Measurements from ENCODE around the gene MSI2. TPM values are rescaled to one million over a fixed set of nuclear protein-coding genes. Genes with fewer than 3 reads are reported as not detected.

The MSI2 gene
- polyA plus RNA-seq, 3 donors from 2014 or later = 0.88 to 3.6 (median 2.4) TPM

DNA sequence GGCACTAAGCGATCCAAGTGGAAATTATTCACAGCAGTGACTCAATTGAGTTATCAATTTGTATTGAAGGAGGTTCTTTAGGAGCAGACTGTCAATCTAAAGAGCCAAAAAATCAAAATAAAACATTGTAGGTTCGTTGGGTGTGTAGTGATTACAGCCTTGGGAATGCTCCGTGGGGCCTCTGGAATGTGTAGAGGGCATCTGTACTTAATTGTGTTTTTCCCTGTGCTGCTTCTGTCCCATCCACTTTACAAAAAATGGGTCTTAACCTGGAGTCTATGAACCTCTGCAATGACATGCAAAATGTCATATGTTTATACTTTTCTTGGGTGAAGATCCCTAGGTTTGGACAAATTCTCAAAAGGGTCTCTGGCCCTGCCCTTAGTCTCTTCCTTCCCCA lies 273.7 kb downstream of the MSI2 start:
- no peak overlapping the region for H3K4me3 Mint-ChIP-seq
- H3K36me3 Mint-ChIP-seq = peaks cover 0 to 3% (median 0%) of the 10 kb centered on the region in 3 donors
- H3K27ac Mint-ChIP-seq = no peak overlapping the region
- no peak for DNase-seq
- H3K27me3 Mint-ChIP-seq (ENCODE audit: low read depth in 3 of 3) = peaks cover 0 to 4% (median 1%) of the 10 kb centered on the region in 3 donors
- H3K4me1 Mint-ChIP-seq = peaks cover 14 to 16% of the 10 kb centered on the region in 2 donors
- no peaks in the 10 kb centered on the region for H3K9me3 Mint-ChIP-seq

DNA sequence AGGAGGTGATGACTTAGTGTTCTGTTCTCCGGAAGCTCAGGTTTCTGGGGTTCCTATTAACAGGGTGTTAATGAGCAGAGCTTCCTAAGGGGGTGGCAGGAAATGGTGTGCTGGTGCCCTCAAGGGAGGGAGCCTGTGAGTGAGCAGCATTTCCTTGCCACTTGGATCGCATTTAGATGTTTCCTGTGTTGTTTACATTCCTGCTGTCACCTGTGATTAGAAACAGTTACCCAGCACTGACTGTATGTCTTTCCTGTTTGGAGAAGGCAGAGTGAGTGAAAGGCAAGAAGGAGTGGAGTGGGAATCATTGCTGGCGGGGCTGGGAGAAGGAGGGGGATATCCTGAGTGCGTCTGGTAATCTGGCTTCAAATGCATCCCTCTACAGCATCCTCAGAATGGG lies 274.2 kb downstream of the MSI2 start:
- no peak overlapping the region for H3K4me3 Mint-ChIP-seq
- peaks cover 0 to 3% (median 0%) of the 10 kb centered on the region in 3 donors for H3K36me3 Mint-ChIP-seq
- no peak overlapping the region for H3K27ac Mint-ChIP-seq
- peaks cover 0 to 4% (median 4%) of the 10 kb centered on the region in 3 donors for H3K27me3 Mint-ChIP-seq (ENCODE audit: low read depth in 3 of 3)
- peaks cover 14 to 16% of the 10 kb centered on the region in 2 donors for H3K4me1 Mint-ChIP-seq
- no peaks in the 10 kb centered on the region for H3K9me3 Mint-ChIP-seq
- no peak for DNase-seq

DNA sequence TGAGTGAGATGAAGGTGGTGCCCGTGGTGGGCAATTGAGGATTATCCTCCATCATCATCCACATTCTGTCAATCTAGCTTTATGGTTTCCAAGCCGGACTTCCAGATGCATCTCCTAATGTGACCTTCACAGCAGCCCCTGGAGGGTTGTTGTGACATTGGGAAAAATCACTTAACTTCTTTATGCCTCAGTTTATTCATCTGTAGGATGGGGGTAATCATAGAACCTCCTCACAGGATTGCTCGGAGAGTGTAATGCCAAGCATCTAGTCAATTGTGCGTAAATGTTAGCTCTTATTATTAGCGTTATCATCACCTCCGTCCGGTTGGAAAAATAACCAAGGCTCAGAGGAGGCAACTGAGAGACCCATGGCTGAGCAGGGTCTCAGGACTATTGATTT lies 274.8 kb downstream of the MSI2 start:
- Mint-ChIP-seq H3K27me3 (ENCODE audit: low read depth in 3 of 3) (peaks cover 0 to 4% (median 4%) of the 10 kb centered on the region in 3 donors), H3K4me3 (no peak overlapping the region), H3K9me3 (no peaks in the 10 kb centered on the region), H3K27ac (no peak overlapping the region), H3K4me1 (peaks cover 14 to 17% of the 10 kb centered on the region in 2 donors), H3K36me3 (peaks cover 0 to 3% (median 0%) of the 10 kb centered on the region in 3 donors)
- DNase-seq = no peak

DNA sequence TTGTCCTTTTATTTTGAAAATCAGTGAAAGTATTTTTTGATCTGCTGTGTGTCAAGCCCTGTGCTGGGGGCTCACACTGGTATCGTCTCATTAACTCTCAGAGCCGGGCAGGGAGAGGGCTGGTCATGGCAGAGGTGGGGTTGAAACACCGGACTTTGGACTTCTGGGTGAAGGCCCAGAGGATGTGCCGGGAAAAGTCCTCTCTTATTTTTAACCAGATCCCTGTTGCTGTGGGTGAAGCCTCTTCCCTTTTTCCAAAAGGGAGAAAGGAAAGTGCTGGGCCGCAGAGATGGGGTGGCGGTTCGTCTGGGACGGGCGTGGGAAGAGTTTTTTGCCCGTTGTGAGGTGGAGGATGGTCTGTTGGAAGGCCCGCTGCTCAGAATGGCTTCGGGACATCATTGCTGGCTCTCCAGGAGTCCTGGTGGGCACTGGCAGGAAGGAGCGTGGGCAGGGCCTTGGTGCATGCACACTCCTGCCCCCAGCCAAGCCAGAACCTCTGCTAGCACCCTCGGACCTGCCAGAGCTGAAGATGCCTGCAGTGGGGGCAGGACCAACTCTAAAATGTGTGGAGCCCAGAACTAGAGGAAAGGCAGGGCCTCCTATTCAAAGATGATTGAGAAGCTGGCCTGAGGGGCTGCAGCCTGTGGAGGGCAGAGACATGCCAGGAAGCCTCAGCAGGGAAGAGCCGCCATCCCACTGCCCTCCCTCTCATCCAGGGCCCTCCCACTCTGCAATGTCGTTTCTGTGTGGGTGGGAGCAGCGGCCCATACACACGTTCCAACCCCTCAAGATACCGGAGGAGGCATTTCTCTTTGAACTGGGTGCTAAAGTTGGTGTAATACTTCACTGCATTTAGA lies 275.6 kb downstream of the MSI2 start:
- Mint-ChIP-seq H3K4me3 (no peak overlapping the region), H3K9me3 (no peaks in the 10 kb centered on the region), H3K36me3 (peaks cover 0 to 3% (median 0%) of the 10 kb centered on the region in 3 donors), H3K27ac (no peak overlapping the region), H3K4me1 (peaks cover 19 to 25% of the 10 kb centered on the region in 2 donors), H3K27me3 (ENCODE audit: low read depth in 3 of 3) (peaks cover 0 to 4% (median 4%) of the 10 kb centered on the region in 3 donors)
- DNase-seq = no peak

DNA sequence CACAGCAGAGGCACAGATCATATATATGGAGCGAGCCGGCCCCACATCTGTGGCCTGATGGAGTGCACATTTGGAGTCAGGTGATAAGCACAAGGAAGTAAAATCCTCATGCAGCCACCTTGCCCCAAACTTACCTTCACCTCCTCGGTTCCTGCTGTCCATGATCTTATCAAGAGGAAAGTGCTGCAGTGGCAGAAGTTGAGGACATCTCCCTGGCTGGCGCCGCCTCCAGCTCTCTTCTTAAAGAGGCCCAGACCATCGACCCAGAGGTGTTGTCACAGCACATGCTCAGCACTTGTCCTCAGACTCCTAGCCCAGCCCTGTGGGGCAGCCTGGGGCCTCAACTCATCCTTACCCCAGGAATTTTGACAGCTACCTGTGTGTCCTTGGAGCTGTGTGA lies 276.2 kb downstream of the MSI2 start:
- DNase-seq = no peak
- peaks cover 0 to 4% (median 4%) of the 10 kb centered on the region in 3 donors for H3K27me3 Mint-ChIP-seq (ENCODE audit: low read depth in 3 of 3)
- H3K4me3 Mint-ChIP-seq = no peak overlapping the region
- H3K9me3 Mint-ChIP-seq = no peaks in the 10 kb centered on the region
- H3K27ac Mint-ChIP-seq = no peak overlapping the region
- peaks cover 0 to 3% (median 0%) of the 10 kb centered on the region in 3 donors for H3K36me3 Mint-ChIP-seq
- peaks cover 25 to 32% of the 10 kb centered on the region in 2 donors for H3K4me1 Mint-ChIP-seq

DNA sequence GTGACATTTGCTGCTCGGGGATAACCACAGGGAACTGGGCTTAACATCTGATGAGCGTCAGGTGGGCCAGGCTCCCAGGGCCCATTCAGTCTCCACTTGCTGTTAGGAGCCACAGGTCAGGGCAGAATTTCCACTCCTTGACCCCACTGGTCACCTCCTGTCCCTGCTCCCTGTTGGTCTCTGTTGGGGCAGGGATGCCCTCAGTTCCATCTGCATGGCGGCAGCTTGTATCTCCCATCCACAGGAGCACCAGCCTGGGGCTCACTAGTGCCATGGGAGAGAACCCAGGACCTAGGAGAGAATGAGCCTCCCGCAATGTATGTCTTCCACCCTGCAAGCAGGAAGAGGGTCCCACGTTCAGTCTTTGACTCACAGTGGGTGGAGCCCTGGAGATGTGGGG lies 276.6 kb downstream of the MSI2 start:
- Mint-ChIP-seq H3K4me3 (no peak overlapping the region), H3K9me3 (no peaks in the 10 kb centered on the region), H3K4me1 (peaks cover 29 to 36% of the 10 kb centered on the region in 2 donors), H3K36me3 (peaks cover 0 to 3% (median 0%) of the 10 kb centered on the region in 3 donors), H3K27me3 (ENCODE audit: low read depth in 3 of 3) (peaks cover 0 to 5% (median 4%) of the 10 kb centered on the region in 3 donors), H3K27ac (no peak overlapping the region)
- DNase-seq = no peak

DNA sequence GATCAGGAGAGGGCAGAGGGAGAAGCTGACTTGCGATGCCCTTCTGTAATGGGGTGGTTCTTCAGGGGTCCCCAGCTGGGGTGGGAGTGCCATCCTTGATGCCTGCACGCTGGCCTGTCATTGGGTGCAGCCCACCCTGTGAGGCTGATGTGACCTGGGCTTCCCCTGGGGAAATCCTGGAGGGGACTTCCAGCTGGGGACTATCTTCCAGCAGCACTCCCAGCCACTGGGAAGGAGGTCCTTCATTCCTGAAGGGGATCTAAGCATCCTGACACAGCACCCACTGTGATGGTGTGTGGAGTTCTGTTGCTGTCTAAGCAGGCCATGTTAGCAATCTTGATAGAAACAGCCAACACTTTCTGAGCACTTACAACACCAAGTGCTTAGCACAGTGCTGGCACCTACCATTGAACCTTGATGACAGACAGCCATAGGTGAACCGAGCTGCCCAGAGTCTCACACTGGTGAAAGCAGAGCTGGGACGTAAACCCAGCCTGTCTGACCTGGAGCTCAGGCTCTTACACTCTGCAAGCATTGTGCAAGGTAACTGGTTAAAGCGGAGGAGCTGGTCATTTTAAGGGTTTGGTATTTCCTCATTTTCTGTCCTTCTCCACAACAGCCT lies 277.5 kb downstream of the MSI2 start:
- no peaks in the 10 kb centered on the region for H3K9me3 Mint-ChIP-seq

DNA sequence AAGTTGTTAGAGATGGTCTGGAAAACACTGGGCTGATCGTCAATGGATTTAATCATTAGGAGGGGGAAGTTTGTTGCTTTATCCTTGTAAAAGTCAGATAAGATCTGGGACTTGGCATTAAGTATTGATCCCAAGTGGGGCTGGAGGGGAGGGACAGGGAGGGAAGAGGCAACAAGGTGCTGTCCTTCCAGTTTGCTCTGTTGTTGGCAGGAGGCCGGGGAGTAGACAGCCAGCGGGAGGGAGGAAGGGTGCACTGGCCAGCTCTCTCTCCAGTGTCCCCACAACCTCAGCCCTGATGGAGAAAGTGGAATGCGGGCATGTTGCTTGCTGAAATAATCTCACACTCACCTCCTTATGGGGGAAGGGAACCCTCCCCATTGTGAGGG lies 278.5 kb downstream of the MSI2 start:
- Mint-ChIP-seq H3K9me3 (no peaks in the 10 kb centered on the region), H3K27me3 (ENCODE audit: low read depth in 3 of 3) (peaks cover 0 to 4% (median 3%) of the 10 kb centered on the region in 3 donors), H3K4me1 (peaks cover 27 to 37% of the 10 kb centered on the region in 2 donors), H3K27ac (no peak overlapping the region), H3K4me3 (no peak overlapping the region), H3K36me3 (peaks cover 0 to 3% (median 0%) of the 10 kb centered on the region in 3 donors)
- DNase-seq = no peak

More for the DNA sequence above, 277.5 kb downstream of the MSI2 start:
- Mint-ChIP-seq H3K4me3 (no peak overlapping the region), H3K27me3 (ENCODE audit: low read depth in 3 of 3) (peaks cover 0 to 5% (median 4%) of the 10 kb centered on the region in 3 donors), H3K27ac (no peak overlapping the region), H3K36me3 (peaks cover 0 to 3% (median 0%) of the 10 kb centered on the region in 3 donors), H3K4me1 (peaks cover 30 to 43% of the 10 kb centered on the region in 2 donors)
- DNase-seq = no peak

DNA sequence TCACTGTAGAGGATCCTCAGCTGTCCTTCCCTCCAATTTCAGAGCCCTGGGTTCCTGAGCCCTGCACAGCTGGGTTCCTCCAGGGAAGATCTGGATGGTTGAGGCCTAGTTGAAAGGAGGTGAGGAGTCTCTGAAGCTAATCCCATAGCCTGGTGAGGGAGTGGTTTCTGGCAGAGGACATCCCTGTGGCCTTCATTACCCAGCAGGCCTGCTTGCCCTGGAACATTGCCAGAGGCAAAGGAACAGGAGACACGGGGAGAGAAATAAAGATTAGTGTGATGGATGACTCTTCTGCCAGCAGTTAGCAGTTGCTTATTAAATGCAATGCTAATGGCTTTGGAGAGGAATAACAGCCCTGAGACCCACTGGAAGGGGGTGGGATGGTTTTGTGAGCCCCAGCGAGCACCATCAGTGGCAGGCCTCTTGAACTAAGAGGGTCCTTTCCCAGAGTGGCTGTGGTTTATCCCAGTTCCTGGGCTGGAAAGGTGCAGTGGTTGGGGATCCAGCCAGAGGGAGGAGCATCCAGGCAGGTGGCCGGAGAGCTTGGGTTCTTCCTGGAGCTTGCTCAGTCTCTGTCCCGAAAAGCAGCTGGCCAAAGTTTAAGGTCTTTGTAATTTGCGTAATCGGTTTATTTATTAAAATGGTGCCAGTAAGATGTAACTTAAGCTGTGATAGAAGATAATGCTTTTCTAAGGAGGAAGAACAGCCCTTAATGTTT lies 279.1 kb downstream of the MSI2 start:
- Mint-ChIP-seq H3K4me1 (peaks cover 21 to 33% of the 10 kb centered on the region in 2 donors), H3K27me3 (ENCODE audit: low read depth in 3 of 3) (peaks cover 0 to 4% (median 3%) of the 10 kb centered on the region in 3 donors), H3K36me3 (peaks cover 0 to 3% (median 0%) of the 10 kb centered on the region in 3 donors)

DNA sequence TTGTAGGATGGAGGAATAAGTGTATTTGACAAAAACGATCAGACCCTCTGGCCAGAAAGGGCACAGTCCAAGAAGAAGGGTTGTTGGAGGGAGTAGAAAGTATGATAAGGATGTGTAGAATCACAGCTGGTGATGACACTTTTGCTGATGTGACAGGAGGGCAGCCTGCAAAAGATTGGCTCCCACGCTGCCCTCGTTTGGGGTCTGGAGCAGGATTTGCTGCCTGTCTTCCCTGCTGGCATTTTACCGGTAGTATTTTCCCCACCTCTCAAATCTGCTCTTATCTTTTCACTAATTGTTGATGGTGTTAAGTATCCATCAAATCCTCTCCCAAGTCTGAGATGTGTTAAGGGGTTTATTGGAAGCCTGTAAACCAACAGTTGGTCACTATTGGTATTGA lies 280.0 kb downstream of the MSI2 start:
- Mint-ChIP-seq H3K36me3 (peaks cover 0 to 3% (median 0%) of the 10 kb centered on the region in 3 donors), H3K4me1 (peaks cover 16 to 27% of the 10 kb centered on the region in 2 donors), H3K9me3 (no peaks in the 10 kb centered on the region), H3K27ac (no peak overlapping the region), H3K27me3 (ENCODE audit: low read depth in 3 of 3) (peaks cover 0 to 7% (median 3%) of the 10 kb centered on the region in 3 donors), H3K4me3 (no peak overlapping the region)
- DNase-seq = no peak

More for the DNA sequence above, 279.1 kb downstream of the MSI2 start:
- Mint-ChIP-seq H3K4me3 (no peak overlapping the region), H3K9me3 (no peaks in the 10 kb centered on the region), H3K27ac (peak overlapping the region in 1 of 6 donors; percentile 31)
- DNase-seq = no peak

DNA sequence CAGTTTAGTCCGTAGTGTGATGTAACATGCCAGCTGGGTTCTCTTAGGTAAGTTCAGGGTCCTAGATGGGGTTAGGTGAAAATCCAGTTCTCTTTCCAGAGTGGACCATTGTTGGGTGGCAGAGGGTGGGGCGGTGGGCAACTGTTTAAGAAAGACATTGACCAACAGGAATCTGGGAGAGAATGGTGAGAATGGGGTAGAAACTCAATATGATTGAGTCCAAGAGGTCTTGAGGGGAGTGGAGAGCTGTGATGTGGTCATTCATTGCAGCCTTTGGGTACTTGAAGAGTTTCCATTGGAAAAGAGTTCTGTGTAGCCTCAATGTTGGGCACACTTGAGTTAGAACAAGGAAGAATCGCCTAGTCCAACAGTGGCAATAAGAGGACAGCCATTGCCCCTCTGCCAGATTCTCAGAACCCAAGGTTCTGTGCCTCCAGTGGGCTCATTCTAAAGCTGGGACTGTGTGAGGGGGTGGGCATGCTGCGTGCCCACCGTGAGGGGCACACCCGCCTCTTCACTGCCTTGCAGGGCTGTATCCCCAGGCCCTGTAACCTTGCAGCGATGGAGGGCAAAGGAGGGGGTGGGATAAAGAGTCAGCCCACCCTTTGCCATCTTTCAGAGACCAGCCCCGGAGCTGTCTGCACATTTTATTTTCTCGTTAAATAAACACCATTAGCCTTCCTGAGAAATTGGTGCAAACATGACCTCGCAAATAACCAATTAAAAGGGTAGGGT lies 280.6 kb downstream of the MSI2 start:
- no peak for DNase-seq
- peaks cover 16 to 27% of the 10 kb centered on the region in 2 donors for H3K4me1 Mint-ChIP-seq
- H3K36me3 Mint-ChIP-seq = peaks cover 0 to 3% (median 0%) of the 10 kb centered on the region in 3 donors
- no peaks in the 10 kb centered on the region for H3K9me3 Mint-ChIP-seq
- H3K27ac Mint-ChIP-seq = no peak overlapping the region
- peaks cover 0 to 7% (median 3%) of the 10 kb centered on the region in 3 donors for H3K27me3 Mint-ChIP-seq (ENCODE audit: low read depth in 3 of 3)
- H3K4me3 Mint-ChIP-seq = peak overlapping the region; percentile 11 to 66 (median 23)

DNA sequence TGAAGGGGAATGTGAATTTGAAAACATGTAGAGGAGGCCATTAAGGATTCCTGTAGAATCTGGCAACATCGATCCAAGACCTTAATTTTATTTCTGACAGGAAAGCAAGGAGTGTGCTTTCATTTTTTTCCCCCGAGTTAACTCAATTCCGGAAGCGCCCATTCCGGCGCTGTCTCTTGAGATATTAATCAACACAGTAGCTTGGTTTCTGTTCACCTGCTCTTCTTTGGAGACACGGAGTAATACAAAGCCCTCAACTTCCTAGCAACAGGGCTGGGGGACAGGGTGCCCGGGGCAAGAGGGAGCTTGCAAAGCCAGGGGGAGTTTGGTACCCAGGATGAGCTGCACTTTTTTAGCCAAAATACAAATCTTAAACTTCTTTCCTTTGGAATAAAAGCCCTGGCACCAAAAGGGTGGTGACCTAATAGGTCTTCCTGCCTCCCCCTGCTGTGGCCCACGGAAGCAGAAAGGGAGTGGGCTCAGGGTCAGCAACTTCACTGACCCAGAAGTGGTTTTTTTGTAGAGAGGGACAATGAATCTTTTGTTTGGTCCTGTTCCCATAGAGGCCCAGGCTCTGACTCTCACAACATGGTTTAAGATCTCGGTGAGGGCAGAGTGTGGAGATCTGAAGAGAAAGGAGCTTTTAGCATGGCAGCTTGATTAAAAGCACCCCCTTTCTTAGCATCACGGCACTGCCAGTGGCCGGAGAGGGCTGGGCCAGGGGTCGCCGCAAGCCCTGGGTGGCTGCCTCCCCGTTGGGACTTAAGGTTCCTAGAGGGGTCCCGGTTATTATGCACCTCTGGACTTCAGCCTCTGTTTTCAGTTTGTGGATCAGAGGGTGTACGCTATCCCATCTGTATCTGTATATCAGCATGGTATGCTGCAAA lies 281.4 kb downstream of the MSI2 start:
- Mint-ChIP-seq H3K27me3 (ENCODE audit: low read depth in 3 of 3) (peaks cover 0 to 7% (median 3%) of the 10 kb centered on the region in 3 donors), H3K4me1 (peaks cover 16 to 27% of the 10 kb centered on the region in 2 donors)
- no peak for DNase-seq

More for the DNA sequence above, 281.4 kb downstream of the MSI2 start:
- Mint-ChIP-seq H3K4me3 (peak overlapping the region; percentile 11 to 66 (median 23)), H3K36me3 (peaks cover 0 to 3% (median under 1%) of the 10 kb centered on the region in 3 donors), H3K9me3 (no peaks in the 10 kb centered on the region), H3K27ac (no peak overlapping the region)

All from immature natural killer cell (primary cell).